ENCODE results near the gene GAB2.

Gene GAB2

GRCh38 chr11:78403781-78404180 lies 13.8 kb downstream of the GAB2 start:
- peak overlapping the region in 4 of 11 experiments; percentile 14 to 69 (median 37); a peak in 6 of 22 replicates for H3K4me2 ChIP-seq
- H3K4me1 ChIP-seq = peaks cover under 1 to 92% (median 18%) of the 10 kb centered on the region in 10 experiments; a peak in 17 of 20 replicates
- H3K27me3 ChIP-seq = no peaks in the 10 kb centered on the region
- H3K36me3 ChIP-seq = peaks cover 30 to 91% (median 76%) of the 10 kb centered on the region in 11 experiments
- no peak overlapping the region for H3K27ac ChIP-seq
- H3K4me3 ChIP-seq = no peak overlapping the region
- no peak for TF ChIP-seq Cebpa-rat (IDR thresholded peaks at IDR 0.05)
- H3K9me3 ChIP-seq (replicated peaks in 1 of 11) = peaks cover 12 to 55% (median 51%) of the 10 kb centered on the region in 11 experiments; a peak in 21 of 22 replicates
- H3K9ac ChIP-seq = no peak overlapping the region
- H4K20me1 ChIP-seq = peaks cover 30 to 98% (median 83%) of the 10 kb centered on the region in 11 experiments

- H3K9ac ChIP-seq = no peak overlapping the region
- H3K4me2 ChIP-seq = peak overlapping the region in 1 of 11 experiments; percentile 69; a peak in 1 of 22 replicates
- H3K27ac ChIP-seq = no peak overlapping the region
- H3K27me3 ChIP-seq = no peaks in the 10 kb centered on the region
- no peak for TF ChIP-seq Cebpa-rat (IDR thresholded peaks at IDR 0.05)
- H3K9me3 ChIP-seq (replicated peaks in 1 of 11) = peaks cover 8 to 50% (median 46%) of the 10 kb centered on the region in 11 experiments; a peak in 21 of 22 replicates
- peaks cover 25 to 89% (median 72%) of the 10 kb centered on the region in 11 experiments for H3K36me3 ChIP-seq
- H3K4me1 ChIP-seq = peaks cover 7 to 93% (median 19%) of the 10 kb centered on the region in 10 experiments
- no peak overlapping the region for H3K4me3 ChIP-seq
- H4K20me1 ChIP-seq = peaks cover 37 to 99% (median 88%) of the 10 kb centered on the region in 11 experiments
These were observed 14.8 kb downstream of the GAB2 start for GRCh38 chr11:78402847-78403246.

- H4K20me1 ChIP-seq = peaks cover 50 to 99% (median 97%) of the 10 kb centered on the region in 11 experiments
- H3K9ac ChIP-seq = no peak overlapping the region
These were observed 16.9 kb downstream of the GAB2 start for GRCh38 chr11:78400702-78401101.

GRCh38 chr11:78400116-78400515 lies 17.5 kb downstream of the GAB2 start:
- H3K27ac ChIP-seq = no peak overlapping the region
- peaks cover 54 to 99% (median 97%) of the 10 kb centered on the region in 11 experiments for H4K20me1 ChIP-seq

More at GRCh38 chr11:78400702-78401101, 16.9 kb downstream of the GAB2 start:
- Histone ChIP-seq H3K4me3 (no peak overlapping the region), H3K4me1 (peaks cover 11 to 92% (median 21%) of the 10 kb centered on the region in 10 experiments; a peak in 19 of 20 replicates), H3K9me3 (replicated peaks in 1 of 11) (peaks cover 8 to 30% (median 24%) of the 10 kb centered on the region in 11 experiments; a peak in 21 of 22 replicates), H3K4me2 (peak overlapping the region in 2 of 11 experiments; percentile 22 to 46; a peak in 2 of 22 replicates), H3K27ac (no peak overlapping the region), H3K27me3 (no peaks in the 10 kb centered on the region), H3K36me3 (peaks cover 17 to 91% (median 63%) of the 10 kb centered on the region in 11 experiments)
- TF ChIP-seq Cebpa-rat (IDR thresholded peaks at IDR 0.05) = no peak

GRCh38 chr11:78399136-78399535 lies 18.5 kb downstream of the GAB2 start:
- no peak overlapping the region for H3K27ac ChIP-seq
- peaks cover 60 to 100% (median 98%) of the 10 kb centered on the region in 11 experiments for H4K20me1 ChIP-seq

More at GRCh38 chr11:78400116-78400515, 17.5 kb downstream of the GAB2 start:
- TF ChIP-seq Cebpa-rat (IDR thresholded peaks at IDR 0.05) = no peak
- Histone ChIP-seq H3K4me2 (peak overlapping the region in 2 of 11 experiments; percentile 22 to 46; a peak in 3 of 22 replicates), H3K4me3 (no peak overlapping the region), H3K4me1 (peaks cover 11 to 93% (median 21%) of the 10 kb centered on the region in 10 experiments; a peak in 19 of 20 replicates), H3K36me3 (peaks cover 12 to 91% (median 62%) of the 10 kb centered on the region in 11 experiments; a peak in 21 of 22 replicates), H3K9me3 (replicated peaks in 1 of 11) (peaks cover 7 to 26% (median 21%) of the 10 kb centered on the region in 11 experiments; a peak in 21 of 22 replicates), H3K27me3 (no peaks in the 10 kb centered on the region), H3K9ac (no peak overlapping the region)

GRCh38 chr11:78398715-78399114 lies 18.9 kb downstream of the GAB2 start:
- H3K4me2 ChIP-seq = peak overlapping the region in 1 of 11 experiments; percentile 22; a peak in 3 of 22 replicates
- no peaks in the 10 kb centered on the region for H3K27me3 ChIP-seq
- H3K36me3 ChIP-seq = peaks cover 12 to 91% (median 57%) of the 10 kb centered on the region in 11 experiments; a peak in 21 of 22 replicates
- H3K9ac ChIP-seq = no peak overlapping the region
- H3K4me1 ChIP-seq = peaks cover 13 to 93% (median 25%) of the 10 kb centered on the region in 10 experiments
- H3K9me3 ChIP-seq (replicated peaks in 1 of 11) = peaks cover 7 to 21% (median 12%) of the 10 kb centered on the region in 11 experiments; a peak in 18 of 22 replicates
- H3K27ac ChIP-seq = no peak overlapping the region
- peaks cover 61 to 100% (median 98%) of the 10 kb centered on the region in 11 experiments for H4K20me1 ChIP-seq
- no peak overlapping the region for H3K4me3 ChIP-seq
- TF ChIP-seq Cebpa-rat (IDR thresholded peaks at IDR 0.05) = no peak

More at GRCh38 chr11:78399136-78399535, 18.5 kb downstream of the GAB2 start:
- Histone ChIP-seq H3K36me3 (peaks cover 12 to 91% (median 61%) of the 10 kb centered on the region in 11 experiments; a peak in 21 of 22 replicates), H3K4me2 (peak overlapping the region in 2 of 11 experiments; percentile 20 to 22; a peak in 3 of 22 replicates), H3K27me3 (no peaks in the 10 kb centered on the region), H3K4me1 (peaks cover 11 to 93% (median 23%) of the 10 kb centered on the region in 10 experiments), H3K9ac (no peak overlapping the region), H3K4me3 (no peak overlapping the region), H3K9me3 (replicated peaks in 1 of 11) (peaks cover 7 to 26% (median 16%) of the 10 kb centered on the region in 11 experiments; a peak in 21 of 22 replicates)
- no peak for TF ChIP-seq Cebpa-rat (IDR thresholded peaks at IDR 0.05)

- no peak for TF ChIP-seq Cebpa-rat (IDR thresholded peaks at IDR 0.05)
- H3K4me1 ChIP-seq = peaks cover 19 to 96% (median 36%) of the 10 kb centered on the region in 10 experiments
- H3K27me3 ChIP-seq = no peaks in the 10 kb centered on the region
- peaks cover 0 to 16% (median 9%) of the 10 kb centered on the region in 11 experiments; a peak in 7 of 22 replicates for H3K9me3 ChIP-seq (replicated peaks in 1 of 11)
- H3K27ac ChIP-seq = peak overlapping the region in 2 of 11 experiments; percentile 21 to 35; a peak in 3 of 22 replicates
- H3K4me3 ChIP-seq = no peak overlapping the region
- H3K4me2 ChIP-seq = peak overlapping the region; percentile 9 to 79 (median 43); a peak in 21 of 22 replicates
- H3K9ac ChIP-seq = no peak overlapping the region
- H3K36me3 ChIP-seq = peaks cover 8 to 93% (median 53%) of the 10 kb centered on the region in 11 experiments; a peak in 21 of 22 replicates
- peaks cover 74 to 100% (median 99%) of the 10 kb centered on the region in 11 experiments for H4K20me1 ChIP-seq
These were observed 20.2 kb downstream of the GAB2 start for GRCh38 chr11:78397398-78397797.

- Histone ChIP-seq H3K4me1 (peaks cover 25 to 99% (median 46%) of the 10 kb centered on the region in 10 experiments), H3K9ac (no peak overlapping the region), H3K27ac (no peak overlapping the region), H3K4me2 (peak overlapping the region in 1 of 11 experiments; percentile 91; a peak in 1 of 22 replicates), H3K27me3 (no peaks in the 10 kb centered on the region), H3K9me3 (replicated peaks in 1 of 11) (peaks cover 0 to 32% (median 25%) of the 10 kb centered on the region in 11 experiments; a peak in 14 of 22 replicates), H3K36me3 (peaks cover 5 to 94% (median 53%) of the 10 kb centered on the region in 11 experiments; a peak in 21 of 22 replicates), H4K20me1 (peaks cover 77 to 100% (median 100%) of the 10 kb centered on the region in 11 experiments), H3K4me3 (no peak overlapping the region)
- TF ChIP-seq Cebpa-rat (IDR thresholded peaks at IDR 0.05) = no peak
These were observed 22.0 kb downstream of the GAB2 start for GRCh38 chr11:78395597-78395996.

- Histone ChIP-seq H3K9me3 (replicated peaks in 1 of 11) (peaks cover 6 to 59% (median 48%) of the 10 kb centered on the region in 11 experiments; a peak in 20 of 22 replicates), H3K9ac (peak overlapping the region in 2 of 11 experiments; percentile 16 to 25; a peak in 2 of 22 replicates), H4K20me1 (peaks cover 61 to 100% (median 99%) of the 10 kb centered on the region in 11 experiments), H3K4me3 (no peak overlapping the region), H3K27me3 (no peaks in the 10 kb centered on the region), H3K4me1 (peaks cover 20 to 96% (median 42%) of the 10 kb centered on the region in 10 experiments), H3K36me3 (peaks cover 24 to 94% (median 69%) of the 10 kb centered on the region in 11 experiments), H3K4me2 (peak overlapping the region in 10 of 11 experiments; percentile 1 to 91 (median 41); a peak in 14 of 22 replicates), H3K27ac (0 out of 22 replicates have a peak overlapping the region, but pooled peaks of 1 of the 11 experiments have one; percentile 10)
- TF ChIP-seq Cebpa-rat (IDR thresholded peaks at IDR 0.05) = no peak
These were observed 24.8 kb downstream of the GAB2 start for GRCh38 chr11:78392854-78393253.
